ENCODE data around the gene SLC17A5. TPM values are rescaled to one million over a fixed set of nuclear protein-coding genes. Genes with fewer than 3 reads are reported as not detected.
"Not testable (repeated sequence)": the region's sequence is repeated elsewhere in the genome, so short reads cannot be mapped to it uniquely, and the experiment has no call there.

The SLC17A5 gene
- total RNA-seq (2014; rRNA removed; shearing (Covaris generic)) = 6.5 and 11.9 TPM in 2 replicates

- DNase-seq (ENCODE audit: low spot score) = peak; percentile 80
Measured at GRCh38 chr6:73653571-73654424, at the start of gene SLC17A5. Gene SLC17A5 (minus strand): TSS chr6:73653992. CDS start chr6:73653886, 106 bp downstream.

GRCh38 chr6:73703466-73703865, 49.7 kb upstream of the SLC17A5 start:
- DNase-seq (ENCODE audit: low spot score) = no peak

GRCh38 chr6:73702444-73702843, 48.7 kb upstream of the SLC17A5 start:
- no peak for DNase-seq (ENCODE audit: low spot score)

GRCh38 chr6:73699676-73700459, 46.1 kb upstream of the SLC17A5 start:
- DNase-seq (ENCODE audit: low spot score) = no peak

- no peak for DNase-seq (ENCODE audit: low spot score)
Measured at GRCh38 chr6:73696966-73697655, 43.3 kb upstream of the SLC17A5 start.

- peak; percentile 67 for DNase-seq (ENCODE audit: low spot score)
Measured at GRCh38 chr6:73695619-73696421, 42.0 kb upstream of the SLC17A5 start, which contains the start of gene CD109. Gene CD109 (plus strand): TSS chr6:73696203. CDS start chr6:73696216, 13 bp downstream.

- DNase-seq (ENCODE audit: low spot score) = peak; percentile 45
Measured at GRCh38 chr6:73694711-73695411, 41.1 kb upstream of the SLC17A5 start.

- DNase-seq (ENCODE audit: low spot score) = no peak
Measured at GRCh38 chr6:73691512-73691911, 37.7 kb upstream of the SLC17A5 start.

- DNase-seq (ENCODE audit: low spot score) = no peak
Measured at GRCh38 chr6:73690056-73690455, 36.3 kb upstream of the SLC17A5 start.

- DNase-seq (ENCODE audit: low spot score) = no peak
Measured at GRCh38 chr6:73688351-73688750, 34.6 kb upstream of the SLC17A5 start.

- not testable (repeated sequence) for DNase-seq (ENCODE audit: low spot score)
Measured at GRCh38 chr6:73683574-73683973, 29.8 kb upstream of the SLC17A5 start.

GRCh38 chr6:73680289-73680918, 26.6 kb upstream of the SLC17A5 start:
- DNase-seq (ENCODE audit: low spot score) = no peak

GRCh38 chr6:73679846-73680245, 26.1 kb upstream of the SLC17A5 start:
- not testable (repeated sequence) for DNase-seq (ENCODE audit: low spot score)

GRCh38 chr6:73679009-73679408, 25.2 kb upstream of the SLC17A5 start:
- DNase-seq (ENCODE audit: low spot score) = no peak

GRCh38 chr6:73675466-73676098, 21.8 kb upstream of the SLC17A5 start:
- DNase-seq (ENCODE audit: low spot score) = peak; percentile 55

- no peak for DNase-seq (ENCODE audit: low spot score)
Measured at GRCh38 chr6:73671911-73672685, 18.3 kb upstream of the SLC17A5 start.

GRCh38 chr6:73669005-73669404, 15.2 kb upstream of the SLC17A5 start:
- DNase-seq (ENCODE audit: low spot score) = no peak

GRCh38 chr6:73667798-73668197, 14.0 kb upstream of the SLC17A5 start:
- no peak for DNase-seq (ENCODE audit: low spot score)

GRCh38 chr6:73666393-73666792, 12.6 kb upstream of the SLC17A5 start:
- DNase-seq (ENCODE audit: low spot score) = no peak
